CD14-positive monocyte (primary cell): ENCODE data around the gene TAGLN3. TPM values are rescaled to one million over a fixed set of nuclear protein-coding genes. Genes with fewer than 3 reads are reported as not detected.

Source experiments
- DNase-seq, 3 donors: peaks; one replicate each; pipeline ENCODE4 v3.0.0-alpha.2; 2011 to 2022
- H2AFZ ChIP-seq: 2 replicates; pipeline ENCODE4 v1.6.0; 2012; ENCODE audit warnings: mild to moderate bottlenecking, low read depth, low read length, inconsistent platforms; ENCODE audit not compliant: insufficient read depth, poor library complexity, severe bottlenecking
- H3K27ac ChIP-seq, 2 donors: 1 replicate in 1 of 2; 2 replicates in 1 of 2; pipeline ENCODE4 v1.5.1; 2012 to 2013; ENCODE audit warnings: low read length in 2 of 2, control low read depth in 1 of 2, inconsistent platforms in 1 of 2, low read depth in 1 of 2, mild to moderate bottlenecking in 1 of 2
- H3K27me3 ChIP-seq, 2 donors: one replicate each; pipeline versions ENCODE4 v1.6.0 to v1.6.1; 2011 to 2013; ENCODE audit warnings: low read length in 2 of 2; ENCODE audit not compliant: control insufficient read depth in 2 of 2, insufficient read depth in 2 of 2
- H3K36me3 ChIP-seq, 2 donors: replicated peaks in 1 of 2; 1 replicate in 1 of 2; 2 replicates in 1 of 2; pipeline versions ENCODE4 v1.5.1 to v1.6.1; 2012 to 2013; ENCODE audit warnings: low read length in 2 of 2, control low read depth in 1 of 2, inconsistent platforms in 1 of 2, mild to moderate bottlenecking in 1 of 2; ENCODE audit not compliant: insufficient read depth in 2 of 2, control insufficient read depth in 1 of 2
- H3K4me1 ChIP-seq, 2 donors: 1 replicate in 1 of 2; 2 replicates in 1 of 2; pipeline versions ENCODE4 v1.5.1 to v1.6.1; 2012 to 2013; ENCODE audit warnings: low read length in 2 of 2, control low read depth in 1 of 2, inconsistent platforms in 1 of 2, mild to moderate bottlenecking in 1 of 2, moderate library complexity in 1 of 2; ENCODE audit not compliant: insufficient read depth in 2 of 2, control insufficient read depth in 1 of 2
- H3K4me2 ChIP-seq: replicated peaks from 2 replicates; pipeline ENCODE3; 2012; ENCODE audit warnings: low read length, moderate library complexity, mild to moderate bottlenecking; ENCODE audit not compliant: poor library complexity, severe bottlenecking; ENCODE audit errors: extremely low read depth
- H3K4me3 ChIP-seq, 3 experiments: fragments of 200-600 bp in 1 of 3; sonication (generic) in 1 of 3; replicated peaks in 1 of 3; 1 replicate in 2 of 3; 2 replicates in 1 of 3; pipeline ENCODE4 v1.5.1; 2011 to 2013; ENCODE audit warnings: low read length in 3 of 3, mild to moderate bottlenecking in 3 of 3, control low read depth in 2 of 3, low read depth in 2 of 3, inconsistent platforms in 1 of 3, moderate library complexity in 1 of 3
- H3K79me2 ChIP-seq: 2 replicates; pipeline ENCODE4 v1.6.0; 2012; ENCODE audit warnings: mild to moderate bottlenecking, control low read depth, inconsistent platforms, low read length, moderate library complexity; ENCODE audit not compliant: insufficient read depth
- H3K9ac ChIP-seq: 2 replicates; pipeline ENCODE4 v1.6.0; 2017; ENCODE audit warnings: low read length, mild to moderate bottlenecking; ENCODE audit not compliant: insufficient read depth, poor library complexity, severe bottlenecking
- H3K9me3 ChIP-seq, 2 donors: replicated peaks in 1 of 2; 1 replicate in 1 of 2; 2 replicates in 1 of 2; pipeline versions ENCODE4 v1.5.1 to v1.6.1; 2012 to 2013; ENCODE audit warnings: low read length in 2 of 2, control low read depth in 1 of 2; ENCODE audit not compliant: control insufficient read depth in 1 of 2, insufficient read depth in 1 of 2
- H4K20me1 ChIP-seq: 2 replicates; pipeline ENCODE4 v1.6.0; 2012; ENCODE audit warnings: mild to moderate bottlenecking, low read length, control low read depth, moderate library complexity; ENCODE audit not compliant: insufficient read depth
- H3K27ac Mint-ChIP-seq, 7 donors: one replicate each; pipeline ENCODE4 v1.8.0; 2020; ENCODE audit warnings: mild to moderate bottlenecking in 7 of 7, mixed read lengths in 7 of 7, moderate library complexity in 6 of 7, inconsistent platforms in 2 of 7
- H3K27me3 Mint-ChIP-seq, 3 donors: one replicate each; pipeline ENCODE4 v1.8.0; 2021 to 2022; ENCODE audit warnings: low read depth in 3 of 3, mild to moderate bottlenecking in 3 of 3, mixed read lengths in 3 of 3, moderate library complexity in 3 of 3, inconsistent platforms in 1 of 3
- H3K36me3 Mint-ChIP-seq, 2 donors: one replicate each; pipeline ENCODE4 v1.8.0; 2020; ENCODE audit warnings: mixed read lengths in 2 of 2, inconsistent platforms in 1 of 2, mild to moderate bottlenecking in 1 of 2
- H3K4me1 Mint-ChIP-seq: one replicate; pipeline ENCODE4 v1.8.0; 2020; ENCODE audit warnings: mild to moderate bottlenecking, mixed read lengths
- H3K4me3 Mint-ChIP-seq, 2 donors: one replicate each; pipeline ENCODE4 v1.8.0; 2020; ENCODE audit warnings: mild to moderate bottlenecking in 2 of 2, mixed read lengths in 2 of 2, moderate library complexity in 1 of 2
- H3K9me3 Mint-ChIP-seq, 7 donors: one replicate each; pipeline ENCODE4 v1.8.0; 2020 to 2022; ENCODE audit warnings: mixed read lengths in 7 of 7, mild to moderate bottlenecking in 6 of 7, moderate library complexity in 6 of 7, inconsistent platforms in 2 of 7
- WGBS: methylation state at CpG from one replicate; pipeline ENCODE4 v1.1.5; 2013; ENCODE audit warnings: missing lambda C conversion rate; ENCODE audit not compliant: insufficient coverage; 5-methylcytosine and 5-hydroxymethylcytosine counted together
- intact Hi-C, 2 donors: fragments of 100-400 bp; cut with micrococcal nuclease; formaldehyde crosslinking; loops; one replicate each; pipeline versions ENCODE4 v1.15.0 to v1.15.1; 2023
- polyA plus RNA-seq, 3 donors: library from polyadenylated mRNA; depleted of rRNA in 1 of 3; unstranded in 2 of 3; stranded (reverse) in 1 of 3; fragments of 300-500 nt in 2 of 3; fragments of >200 nt in 1 of 3; fragmentation: Illumina TruSeq in 2 of 3; gene quantifications; 1 replicate in 2 of 3; 2 replicates in 1 of 3; pipeline ENCODE4 v1.2.3, GENCODE V29; 2012 to 2021
- TF ChIP-seq, protein P1 (sequence below): fragments of 200-600 bp; IDR thresholded peaks from one replicate; pipeline ENCODE4 v1.8.0; 2022; ENCODE audit warnings: antibody characterized with exemption, mild to moderate bottlenecking

TAGLN3 gene
- polyA plus RNA-seq, 3 donors = not detected

DNA sequence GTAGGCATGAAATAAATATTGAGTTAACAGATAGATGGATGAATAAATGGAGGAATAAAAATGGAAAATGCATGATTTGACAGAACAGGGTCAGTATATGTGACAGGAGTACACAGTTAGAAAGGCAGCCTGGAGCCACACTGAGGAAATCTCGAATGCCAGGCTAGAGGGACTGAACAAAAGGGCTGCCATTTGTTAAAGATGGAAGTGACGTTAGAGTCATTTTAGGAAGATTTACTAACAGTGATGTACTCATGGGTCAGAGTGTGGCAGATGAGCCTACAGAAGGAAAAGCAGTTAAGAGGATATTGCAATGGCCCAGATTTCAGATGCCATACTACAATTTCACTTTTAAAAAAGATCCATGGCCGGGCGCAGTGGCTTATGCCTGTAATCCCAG, 28.4 kb downstream of the TAGLN3 start:
- Histone ChIP-seq H3K27ac (no peak overlapping the region), H3K27me3 (no peaks in the 10 kb centered on the region), H3K4me1 (no peaks in the 10 kb centered on the region), H3K4me2 (no peak overlapping the region), H3K9me3 (no peaks in the 10 kb centered on the region), H4K20me1 (no peaks in the 10 kb centered on the region), H3K4me3 (no peak overlapping the region), H3K79me2 (no peaks in the 10 kb centered on the region), H3K36me3 (no peaks in the 10 kb centered on the region), H3K9ac (no peak overlapping the region), H2AFZ (no peak overlapping the region)
- Mint-ChIP-seq H3K27ac (no peak overlapping the region), H3K9me3 (peaks cover 0 to 9% (median 4%) of the 10 kb centered on the region in 7 donors), H3K27me3 (peaks cover 0 to 5% (median 0%) of the 10 kb centered on the region in 3 donors), H3K4me3 (no peak overlapping the region), H3K4me1 (peaks cover under 1% of the 10 kb centered on the region), H3K36me3 (no peaks in the 10 kb centered on the region)
- DNase-seq = no peak
- TF ChIP-seq, protein P1, sequence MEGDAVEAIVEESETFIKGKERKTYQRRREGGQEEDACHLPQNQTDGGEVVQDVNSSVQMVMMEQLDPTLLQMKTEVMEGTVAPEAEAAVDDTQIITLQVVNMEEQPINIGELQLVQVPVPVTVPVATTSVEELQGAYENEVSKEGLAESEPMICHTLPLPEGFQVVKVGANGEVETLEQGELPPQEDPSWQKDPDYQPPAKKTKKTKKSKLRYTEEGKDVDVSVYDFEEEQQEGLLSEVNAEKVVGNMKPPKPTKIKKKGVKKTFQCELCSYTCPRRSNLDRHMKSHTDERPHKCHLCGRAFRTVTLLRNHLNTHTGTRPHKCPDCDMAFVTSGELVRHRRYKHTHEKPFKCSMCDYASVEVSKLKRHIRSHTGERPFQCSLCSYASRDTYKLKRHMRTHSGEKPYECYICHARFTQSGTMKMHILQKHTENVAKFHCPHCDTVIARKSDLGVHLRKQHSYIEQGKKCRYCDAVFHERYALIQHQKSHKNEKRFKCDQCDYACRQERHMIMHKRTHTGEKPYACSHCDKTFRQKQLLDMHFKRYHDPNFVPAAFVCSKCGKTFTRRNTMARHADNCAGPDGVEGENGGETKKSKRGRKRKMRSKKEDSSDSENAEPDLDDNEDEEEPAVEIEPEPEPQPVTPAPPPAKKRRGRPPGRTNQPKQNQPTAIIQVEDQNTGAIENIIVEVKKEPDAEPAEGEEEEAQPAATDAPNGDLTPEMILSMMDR = no peak
- intact Hi-C loops = no loop called here
- WGBS = 93% methylated on average over 2 of the region's 4 CpGs

DNA sequence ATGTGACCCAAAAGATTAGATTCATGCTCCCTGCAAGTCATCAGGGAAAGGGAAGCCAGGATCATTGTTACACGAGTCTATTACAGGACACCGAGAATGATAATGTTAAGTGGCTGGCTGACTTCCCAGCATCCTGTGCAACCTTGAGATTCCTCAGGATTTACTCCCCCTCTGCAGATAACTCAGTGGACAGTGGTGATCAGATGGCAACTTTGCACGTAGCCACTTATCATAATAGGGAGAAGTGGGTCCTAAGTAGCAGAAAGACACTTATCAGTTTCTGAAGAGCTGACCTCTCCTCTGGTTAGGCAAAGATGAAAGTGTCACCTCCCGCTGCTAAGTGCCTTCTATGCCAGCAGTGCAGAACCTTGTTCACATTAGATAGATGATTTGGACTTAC, 29.1 kb downstream of the TAGLN3 start:
- Histone ChIP-seq H3K4me3 (no peak overlapping the region), H3K27ac (no peak overlapping the region), H3K79me2 (no peaks in the 10 kb centered on the region), H3K36me3 (no peaks in the 10 kb centered on the region), H3K9me3 (no peaks in the 10 kb centered on the region), H3K27me3 (no peaks in the 10 kb centered on the region), H3K9ac (no peak overlapping the region), H3K4me1 (no peaks in the 10 kb centered on the region), H3K4me2 (no peak overlapping the region), H4K20me1 (no peaks in the 10 kb centered on the region), H2AFZ (no peak overlapping the region)
- Mint-ChIP-seq H3K4me3 (no peak overlapping the region), H3K27ac (no peak overlapping the region), H3K4me1 (no peaks in the 10 kb centered on the region), H3K9me3 (peaks cover 0 to 9% (median 4%) of the 10 kb centered on the region in 7 donors), H3K27me3 (peaks cover 0 to 5% (median 0%) of the 10 kb centered on the region in 3 donors), H3K36me3 (no peaks in the 10 kb centered on the region)
- TF ChIP-seq, protein P1 = no peak
- 50% methylated on average over 1 of the region's 4 CpGs for WGBS
- no peak for DNase-seq
- intact Hi-C loops = no loop called here
